NOMO-1 treated with dmso at 0.1 percent for 144 hours (cell line): ENCODE measurements around the gene TRIM13.
"Not testable (repeated sequence)": the region's sequence is repeated elsewhere in the genome, so short reads cannot be mapped to it uniquely, and the experiment has no call there.

ENCODE experiments used
- DNase-seq: peaks from one replicate; lab custom pipeline; 2025; ENCODE audit not compliant: unreplicated experiment; lab: John Stamatoyannopoulos, UW

Gene TRIM13

DNA sequence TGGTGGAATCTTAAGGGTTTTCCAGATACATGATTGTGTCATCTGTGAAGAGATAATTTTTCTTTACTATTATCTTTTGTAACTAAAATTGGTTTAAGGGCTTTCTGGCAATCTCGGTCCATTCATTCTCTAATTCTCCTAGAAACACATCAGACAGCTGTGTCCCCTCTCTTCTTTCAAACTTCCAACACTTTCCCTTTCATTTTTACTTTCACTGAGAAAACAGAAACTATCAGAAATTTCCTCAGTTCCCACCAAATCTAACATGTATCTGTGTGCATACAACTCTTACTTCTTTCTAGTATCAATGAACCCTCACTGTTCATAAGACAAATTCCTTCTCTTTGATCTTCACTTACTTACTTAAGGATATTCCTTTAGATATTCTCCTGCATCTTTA lies 58.6 kb downstream of the TRIM13 start:
- no peak for DNase-seq

DNA sequence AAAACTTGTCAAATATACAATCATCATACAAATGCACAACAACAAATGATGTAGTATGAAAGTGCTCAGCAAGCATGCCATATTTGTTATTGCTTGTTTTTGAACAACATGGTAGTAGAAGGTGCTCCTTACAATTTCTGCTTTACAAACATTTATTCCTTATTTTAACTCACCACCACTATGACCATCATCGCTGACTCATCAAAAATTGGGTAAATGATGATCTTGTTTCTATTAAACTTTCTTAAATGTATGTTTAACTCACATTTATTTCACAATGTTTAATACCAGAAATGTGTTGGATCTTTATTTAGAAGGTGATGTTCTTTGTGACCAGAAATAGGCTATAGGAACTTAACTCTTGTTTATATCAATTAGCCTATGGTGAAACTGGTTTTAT lies 63.9 kb downstream of the TRIM13 start:
- DNase-seq = no peak

DNA sequence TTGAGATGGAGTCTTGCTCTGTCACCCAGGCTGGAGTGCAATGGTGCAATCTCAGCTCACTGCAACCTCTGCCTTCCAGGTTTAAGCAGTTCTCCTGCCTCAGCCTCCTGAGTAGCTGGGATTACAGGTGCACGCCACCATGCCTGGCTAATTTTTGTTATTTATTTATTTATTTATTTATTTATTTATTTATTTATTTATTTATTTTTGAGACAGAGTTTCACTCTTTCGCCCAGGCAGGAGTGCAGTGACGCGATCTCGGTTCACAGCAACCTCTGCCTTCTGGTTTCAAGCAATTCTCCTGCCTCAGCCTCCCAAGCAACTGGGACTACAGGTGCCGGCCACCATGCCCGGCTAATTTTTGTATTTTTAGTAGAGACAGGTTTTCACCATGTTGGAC lies 65.5 kb downstream of the TRIM13 start:
- DNase-seq = not testable (repeated sequence)

DNA sequence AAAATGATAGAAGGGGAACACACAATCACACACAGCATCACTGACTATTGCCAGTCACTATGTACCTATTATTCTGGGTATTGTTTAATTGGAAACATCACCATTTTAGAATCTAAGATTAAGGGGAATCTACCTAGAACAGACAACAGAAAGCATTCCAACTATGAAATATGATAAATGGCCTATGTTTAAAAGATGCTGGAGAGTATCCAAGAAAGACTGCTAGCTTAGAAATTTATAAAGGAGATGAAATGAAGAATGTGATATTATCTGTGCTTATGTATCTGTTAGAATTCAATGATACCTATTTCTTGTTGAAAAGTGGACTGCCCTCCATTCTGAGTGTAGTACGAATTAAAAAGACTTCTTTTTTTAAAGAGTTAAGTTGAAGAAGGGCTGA lies 68.9 kb downstream of the TRIM13 start:
- no peak for DNase-seq
